H9 (cell line): ENCODE data around the gene KIAA1671. TPM values are rescaled to one million over a fixed set of nuclear protein-coding genes. Genes with fewer than 3 reads are reported as not detected.

Experiments
- DNase-seq: peaks from one replicate; pipeline ENCODE4 v3.0.0-alpha.2; 2017
- H2AFZ ChIP-seq: one replicate; pipeline ENCODE4 v1.6.1; 2013; ENCODE audit warnings: mild to moderate bottlenecking, low read length, control low read depth, moderate library complexity
- H2AK5ac ChIP-seq: 2 replicates; pipeline ENCODE4 v1.6.1; 2013; ENCODE audit warnings: low read length, control low read depth, mixed read lengths; ENCODE audit not compliant: insufficient read length
- H2BK120ac ChIP-seq: one replicate; pipeline ENCODE4 v1.6.1; 2013; ENCODE audit warnings: low read depth, mild to moderate bottlenecking, low read length, control low read depth, inconsistent platforms; ENCODE audit not compliant: poor library complexity, severe bottlenecking
- H2BK12ac ChIP-seq: 2 replicates; pipeline ENCODE4 v1.6.1; 2013; ENCODE audit warnings: low read length, control low read depth, mixed read lengths, low read depth; ENCODE audit not compliant: insufficient read length
- H2BK15ac ChIP-seq: 2 replicates; pipeline ENCODE4 v1.6.1; 2013; ENCODE audit warnings: low read depth, low read length, control low read depth
- H2BK20ac ChIP-seq: one replicate; pipeline ENCODE4 v1.6.1; 2013; ENCODE audit warnings: low read depth, mild to moderate bottlenecking, low read length, control low read depth, inconsistent platforms; ENCODE audit not compliant: poor library complexity, severe bottlenecking
- H2BK5ac ChIP-seq: 2 replicates; pipeline ENCODE4 v1.6.1; 2013; ENCODE audit warnings: low read length, control low read depth, mixed read lengths; ENCODE audit not compliant: insufficient read length
- H3K14ac ChIP-seq: 2 replicates; pipeline ENCODE4 v1.6.1; 2013; ENCODE audit warnings: low read length, control low read depth; ENCODE audit not compliant: insufficient read depth
- H3K18ac ChIP-seq: 2 replicates; pipeline ENCODE4 v1.6.1; 2013; ENCODE audit warnings: low read depth, mild to moderate bottlenecking, mixed read lengths, low read length, control low read depth; ENCODE audit not compliant: insufficient read length
- H3K23ac ChIP-seq: 2 replicates; pipeline ENCODE4 v1.6.1; 2013; ENCODE audit warnings: low read length, control low read depth, mixed read lengths, low read depth; ENCODE audit not compliant: insufficient read length
- H3K23me2 ChIP-seq: 2 replicates; pipeline ENCODE4 v1.6.1; 2013; ENCODE audit warnings: low read depth, mild to moderate bottlenecking, mixed read lengths, low read length, control low read depth; ENCODE audit not compliant: insufficient read length, poor library complexity, severe bottlenecking
- H3K27ac ChIP-seq: 2 replicates; pipeline ENCODE4 v1.5.1; 2013; ENCODE audit warnings: low read length, control low read depth, mixed read lengths, low read depth; ENCODE audit not compliant: insufficient read length
- H3K27me3 ChIP-seq: 2 replicates; pipeline ENCODE4 v1.6.1; 2013; ENCODE audit warnings: low read length, control low read depth, inconsistent platforms; ENCODE audit not compliant: insufficient read depth
- H3K4ac ChIP-seq: 2 replicates; pipeline ENCODE4 v1.6.1; 2013; ENCODE audit warnings: low read depth, mild to moderate bottlenecking, control low read depth, inconsistent platforms, low read length, moderate library complexity
- H3K4me1 ChIP-seq: 2 replicates; pipeline ENCODE4 v1.6.1; 2013; ENCODE audit warnings: low read length, control low read depth, inconsistent platforms; ENCODE audit not compliant: insufficient read depth
- H3K4me2 ChIP-seq: 2 replicates; pipeline ENCODE4 v1.6.1; 2013; ENCODE audit warnings: low read length, control low read depth, mixed read lengths; ENCODE audit not compliant: insufficient read length, insufficient read depth
- H3K56ac ChIP-seq: 2 replicates; pipeline ENCODE4 v1.6.1; 2013; ENCODE audit warnings: low read depth, mild to moderate bottlenecking, mixed read lengths, low read length, control low read depth; ENCODE audit not compliant: insufficient read length
- H3K79me1 ChIP-seq: 2 replicates; pipeline ENCODE4 v1.6.1; 2013; ENCODE audit warnings: low read depth, mild to moderate bottlenecking, moderate library complexity, low read length, control low read depth, inconsistent platforms; ENCODE audit not compliant: insufficient read depth, poor library complexity, severe bottlenecking
- H3K79me2 ChIP-seq: 2 replicates; pipeline ENCODE4 v1.6.1; 2013; ENCODE audit warnings: low read length, control low read depth, inconsistent platforms; ENCODE audit not compliant: insufficient read depth
- H3K9ac ChIP-seq: 2 replicates; pipeline ENCODE4 v1.6.1; 2013; ENCODE audit warnings: low read length, control low read depth, mixed read lengths; ENCODE audit not compliant: insufficient read length; ENCODE audit errors: extremely low read depth
- H3K9me3 ChIP-seq: one replicate; pipeline ENCODE4 v1.6.1; 2013; ENCODE audit warnings: low read depth, low read length, inconsistent platforms; ENCODE audit not compliant: control insufficient read depth
- H3T11ph ChIP-seq: one replicate; pipeline ENCODE4 v1.6.1; 2013; ENCODE audit warnings: mild to moderate bottlenecking, low read length, control low read depth, inconsistent platforms
- H4K20me1 ChIP-seq: one replicate; pipeline ENCODE4 v1.6.1; 2013; ENCODE audit not compliant: control insufficient read depth, insufficient read length, insufficient read depth
- H4K5ac ChIP-seq: 2 replicates; pipeline ENCODE4 v1.6.1; 2013; ENCODE audit warnings: low read depth, mild to moderate bottlenecking, mixed read lengths, low read length, control low read depth; ENCODE audit not compliant: insufficient read length
- H4K8ac ChIP-seq: replicated peaks from 2 replicates; pipeline ENCODE4 v1.6.1; 2013; ENCODE audit warnings: low read length, control low read depth, mixed read lengths, low read depth; ENCODE audit not compliant: insufficient read length
- H4K91ac ChIP-seq: 2 replicates; pipeline ENCODE4 v1.6.1; 2013; ENCODE audit warnings: low read depth, mild to moderate bottlenecking, moderate library complexity, mixed read lengths, low read length, control low read depth; ENCODE audit not compliant: insufficient read length
- H3K27ac Mint-ChIP-seq, 3 experiments: 2 replicates in 2 of 3; 3 replicates in 1 of 3; pipeline ENCODE4 v1.8.0; 2020 to 2021; ENCODE audit warnings: mixed read lengths in 3 of 3, mild to moderate bottlenecking in 1 of 3, moderate library complexity in 1 of 3
- H3K27me3 Mint-ChIP-seq: 2 replicates; pipeline ENCODE4 v1.8.0; 2021; ENCODE audit warnings: low read depth, mild to moderate bottlenecking, moderate library complexity, mixed read lengths
- H3K36me3 Mint-ChIP-seq, 3 experiments: 2 replicates in 2 of 3; 3 replicates in 1 of 3; pipeline ENCODE4 v1.8.0; 2020 to 2021; ENCODE audit warnings: low read depth in 3 of 3, mixed read lengths in 3 of 3; ENCODE audit not compliant: insufficient read depth in 1 of 3
- H3K4me1 Mint-ChIP-seq, 2 experiments: 2 replicates each; pipeline ENCODE4 v1.8.0; 2020; ENCODE audit warnings: mixed read lengths in 2 of 2
- H3K4me3 Mint-ChIP-seq, 2 experiments: 2 replicates in 1 of 2; 3 replicates in 1 of 2; pipeline ENCODE4 v1.8.0; 2020 to 2021; ENCODE audit warnings: mild to moderate bottlenecking in 2 of 2, mixed read lengths in 2 of 2, moderate library complexity in 1 of 2
- H3K9me3 Mint-ChIP-seq, 2 experiments: 2 replicates in 1 of 2; 3 replicates in 1 of 2; pipeline ENCODE4 v1.8.0; 2020; ENCODE audit warnings: mild to moderate bottlenecking in 2 of 2, mixed read lengths in 2 of 2, moderate library complexity in 1 of 2
- WGBS: extraction: QIAGEN DNeasy Blood & Tissue Kit; methylation state at CpG from one replicate; pipeline ENCODE4 v1.1.7; 2013; ENCODE audit warnings: missing lambda C conversion rate, low lambda C conversion rate, mixed read lengths; ENCODE audit not compliant: insufficient read length; ENCODE audit errors: extremely low coverage; 5-methylcytosine and 5-hydroxymethylcytosine counted together
- total RNA-seq: library from RNA; stranded (reverse); gene quantifications from 2 replicates; pipeline ENCODE4 v1.2.1, GENCODE V29; 2021
- TF ChIP-seq, protein P1 (sequence below): fragments of 200-600 bp; sonication (generic); conservative IDR thresholded peaks from 3 replicates; pipeline ENCODE4 v1.8.0; 2021; ENCODE audit warnings: antibody characterized with exemption, mild to moderate bottlenecking

Gene KIAA1671
- total RNA-seq, 1 experiment from 2014 or later: 22.6 TPM

DNA sequence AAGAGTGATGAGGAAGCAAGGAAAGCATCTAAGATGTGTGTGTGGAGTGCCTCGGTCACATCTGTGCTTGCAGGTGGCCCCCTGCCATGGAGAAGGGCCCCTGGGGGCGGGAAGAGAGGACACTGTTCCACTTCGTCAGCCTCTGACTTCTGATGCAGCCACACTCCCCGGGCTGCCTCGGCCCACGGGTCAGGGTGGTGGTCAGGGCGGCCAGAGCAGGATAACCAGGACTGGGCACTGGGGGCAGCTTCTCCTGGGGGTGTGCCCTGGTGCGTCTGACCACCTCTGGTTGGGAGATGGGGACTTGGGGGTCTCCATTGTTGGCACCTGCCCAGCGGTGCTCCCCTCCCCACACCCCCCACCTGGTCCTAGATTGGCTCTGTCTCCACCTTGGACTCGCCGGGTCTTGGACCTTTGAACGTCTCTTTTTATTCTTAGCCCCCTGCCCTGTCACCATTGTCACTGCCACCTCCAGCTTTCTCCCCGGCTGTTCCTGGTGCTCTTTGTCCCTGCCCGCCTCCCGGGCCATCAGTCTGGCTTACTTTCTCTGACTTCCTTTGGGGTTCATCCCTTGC, 114.4 kb downstream of the KIAA1671 start:
- H3K27ac Mint-ChIP-seq: peak overlapping the region in 1 of 3 experiments; percentile 54; a peak in 1 of 7 replicates
- Histone ChIP-seq H3K9ac (no peak overlapping the region), H3K4ac (no peak overlapping the region), H3K27me3 (no peaks in the 10 kb centered on the region), H2BK5ac (no peak overlapping the region), H3K56ac (no peak overlapping the region), H2BK15ac (no peak overlapping the region), H3K79me1 (no peaks in the 10 kb centered on the region), H3K14ac (no peak overlapping the region), H3K9me3 (no peaks in the 10 kb centered on the region), H2AFZ (no peak overlapping the region), H2AK5ac (no peak overlapping the region), H2BK20ac (no peak overlapping the region), H3K4me1 (no peaks in the 10 kb centered on the region), H3K18ac (no peak overlapping the region), H4K8ac (no peak overlapping the region), H2BK12ac (no peak overlapping the region), H4K91ac (no peak overlapping the region), H3T11ph (no peak overlapping the region), H4K20me1 (no peaks in the 10 kb centered on the region), H2BK120ac (no peak overlapping the region), H3K79me2 (no peaks in the 10 kb centered on the region), H4K5ac (no peak overlapping the region), H3K23me2 (peaks cover 3% of the 10 kb centered on the region), H3K23ac (no peak overlapping the region), H3K4me2 (no peak overlapping the region), H3K27ac (no peak overlapping the region)
- peaks cover 6 to 18% of the 10 kb centered on the region in 2 experiments for H3K4me1 Mint-ChIP-seq
- peaks cover 3 to 6% (median 4%) of the 10 kb centered on the region in 3 experiments; a peak in 5 of 7 replicates for H3K36me3 Mint-ChIP-seq
- no peaks in the 10 kb centered on the region for H3K27me3 Mint-ChIP-seq
- TF ChIP-seq, protein P1, sequence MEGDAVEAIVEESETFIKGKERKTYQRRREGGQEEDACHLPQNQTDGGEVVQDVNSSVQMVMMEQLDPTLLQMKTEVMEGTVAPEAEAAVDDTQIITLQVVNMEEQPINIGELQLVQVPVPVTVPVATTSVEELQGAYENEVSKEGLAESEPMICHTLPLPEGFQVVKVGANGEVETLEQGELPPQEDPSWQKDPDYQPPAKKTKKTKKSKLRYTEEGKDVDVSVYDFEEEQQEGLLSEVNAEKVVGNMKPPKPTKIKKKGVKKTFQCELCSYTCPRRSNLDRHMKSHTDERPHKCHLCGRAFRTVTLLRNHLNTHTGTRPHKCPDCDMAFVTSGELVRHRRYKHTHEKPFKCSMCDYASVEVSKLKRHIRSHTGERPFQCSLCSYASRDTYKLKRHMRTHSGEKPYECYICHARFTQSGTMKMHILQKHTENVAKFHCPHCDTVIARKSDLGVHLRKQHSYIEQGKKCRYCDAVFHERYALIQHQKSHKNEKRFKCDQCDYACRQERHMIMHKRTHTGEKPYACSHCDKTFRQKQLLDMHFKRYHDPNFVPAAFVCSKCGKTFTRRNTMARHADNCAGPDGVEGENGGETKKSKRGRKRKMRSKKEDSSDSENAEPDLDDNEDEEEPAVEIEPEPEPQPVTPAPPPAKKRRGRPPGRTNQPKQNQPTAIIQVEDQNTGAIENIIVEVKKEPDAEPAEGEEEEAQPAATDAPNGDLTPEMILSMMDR: no peak
- WGBS: no CpG with 5 or more reads among the region's 15 CpGs
- no peak overlapping the region for H3K4me3 Mint-ChIP-seq
- no peak for DNase-seq
- H3K9me3 Mint-ChIP-seq: no peaks in the 10 kb centered on the region
